ENCODE results near the gene MINDY4. TPM values are rescaled to one million over a fixed set of nuclear protein-coding genes. Genes with fewer than 3 reads are reported as not detected.

Gene MINDY4
- total RNA-seq, 1 experiment from 2014 or later: 2.1 TPM

DNA sequence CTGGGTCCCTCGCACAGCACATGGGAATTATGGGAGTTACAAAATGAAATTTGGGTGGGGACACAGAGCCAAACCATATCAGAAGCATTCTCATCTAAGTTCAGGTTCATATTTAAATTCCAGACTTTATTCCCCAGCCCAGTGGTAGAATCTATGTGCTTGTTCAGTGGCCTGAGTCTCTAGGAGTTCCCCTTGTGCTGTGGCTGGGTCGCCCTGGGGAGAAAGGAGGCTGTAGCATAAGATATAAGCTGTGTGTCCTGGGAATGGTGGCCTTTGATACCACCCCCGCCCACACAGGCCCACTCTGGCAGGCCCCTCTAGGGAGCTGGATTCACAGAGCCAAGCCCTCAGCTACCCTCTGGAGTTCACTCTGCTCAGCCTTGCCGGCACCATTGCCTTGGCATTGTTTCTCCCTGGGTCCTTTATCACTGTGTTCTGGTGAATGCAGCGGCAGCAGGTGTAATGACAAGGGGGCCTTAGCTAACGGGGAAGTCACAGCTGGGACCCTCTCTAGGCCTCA lies 64.2 kb downstream of the MINDY4 start:
- Mint-ChIP-seq H3K4me1 (ENCODE audit: low read depth, unreplicated experiment) (no peaks in the 10 kb centered on the region), H3K36me3 (ENCODE audit: insufficient read depth, unreplicated experiment) (peaks cover 5% of the 10 kb centered on the region), H3K9me3 (ENCODE audit: unreplicated experiment) (peaks cover 33% of the 10 kb centered on the region), H3K27me3 (ENCODE audit: insufficient read depth, unreplicated experiment) (no peaks in the 10 kb centered on the region), H3K4me3 (ENCODE audit: unreplicated experiment) (no peak overlapping the region), H3K27ac (ENCODE audit: unreplicated experiment) (no peak overlapping the region)
- H3K9me3 ChIP-seq: peaks cover 29% of the 10 kb centered on the region
- POLR2A ChIA-PET: no interaction called here
- no peaks in the 10 kb centered on the region for H3K27me3 ChIP-seq (replicated peaks; ENCODE audit: control insufficient read depth, insufficient read depth, low read length)
- DNase-seq: no peak
- TF ChIP-seq CTCF (IDR thresholded peaks at IDR 0.05; ENCODE audit: insufficient read depth in 1 of 2, low read depth in 1 of 2, low read length in 1 of 2, severe bottlenecking in 1 of 2, unreplicated experiment in 1 of 2): no peak
- CTCF ChIA-PET: no interaction called here
- no TSS peak for BruUV-seq (replicated peaks)
- H3K4me1 ChIP-seq: 0 out of 2 replicates have a peak, but pooled peaks cover 4% of the 10 kb centered on the region
- no peaks in the 10 kb centered on the region for H3K36me3 ChIP-seq (ENCODE audit: control insufficient read depth, insufficient read depth, low read length)
- no peak overlapping the region for H3K4me3 ChIP-seq (ENCODE audit: low read depth, low read length)
- intact Hi-C loops (cut with micrococcal nuclease; ENCODE audit: unreplicated experiment): no loop called here

- Mint-ChIP-seq H3K9me3 (ENCODE audit: unreplicated experiment) (peaks cover 21% of the 10 kb centered on the region), H3K4me1 (ENCODE audit: low read depth, unreplicated experiment) (no peaks in the 10 kb centered on the region), H3K36me3 (ENCODE audit: insufficient read depth, unreplicated experiment) (no peaks in the 10 kb centered on the region), H3K27ac (ENCODE audit: unreplicated experiment) (no peak overlapping the region), H3K27me3 (ENCODE audit: insufficient read depth, unreplicated experiment) (no peaks in the 10 kb centered on the region), H3K4me3 (ENCODE audit: unreplicated experiment) (no peak overlapping the region)
- ChIA-PET POLR2A (no interaction called here), CTCF (no interaction called here)
- TF ChIP-seq CTCF (IDR thresholded peaks at IDR 0.05; ENCODE audit: insufficient read depth in 1 of 2, low read depth in 1 of 2, low read length in 1 of 2, severe bottlenecking in 1 of 2, unreplicated experiment in 1 of 2): no peak
- BruUV-seq (replicated peaks): no TSS peak
- H3K36me3 ChIP-seq (ENCODE audit: control insufficient read depth, insufficient read depth, low read length): no peaks in the 10 kb centered on the region
- DNase-seq: peak in 1 of 2 experiments; percentile 15
- no peak overlapping the region for H3K4me3 ChIP-seq (ENCODE audit: low read depth, low read length)
- intact Hi-C loops (cut with micrococcal nuclease; ENCODE audit: unreplicated experiment): no loop called here
- H3K27me3 ChIP-seq (replicated peaks; ENCODE audit: control insufficient read depth, insufficient read depth, low read length): no peaks in the 10 kb centered on the region
- H3K9me3 ChIP-seq: peaks cover 29% of the 10 kb centered on the region
- H3K4me1 ChIP-seq: no peaks in the 10 kb centered on the region
These were observed 65.8 kb downstream of the MINDY4 start for GRCh38 chr7:30836991-30837390.

GRCh38 chr7:30837581-30837980 lies 66.4 kb downstream of the MINDY4 start:
- Mint-ChIP-seq H3K27me3 (ENCODE audit: insufficient read depth, unreplicated experiment) (no peaks in the 10 kb centered on the region), H3K4me1 (ENCODE audit: low read depth, unreplicated experiment) (no peaks in the 10 kb centered on the region), H3K9me3 (ENCODE audit: unreplicated experiment) (peaks cover 18% of the 10 kb centered on the region), H3K4me3 (ENCODE audit: unreplicated experiment) (no peak overlapping the region), H3K27ac (ENCODE audit: unreplicated experiment) (no peak overlapping the region), H3K36me3 (ENCODE audit: insufficient read depth, unreplicated experiment) (no peaks in the 10 kb centered on the region)
- BruUV-seq (replicated peaks): no TSS peak
- peak in 1 of 2 experiments; percentile 9 for DNase-seq
- TF ChIP-seq CTCF (IDR thresholded peaks at IDR 0.05; ENCODE audit: insufficient read depth in 1 of 2, low read depth in 1 of 2, low read length in 1 of 2, severe bottlenecking in 1 of 2, unreplicated experiment in 1 of 2): no peak
- no peaks in the 10 kb centered on the region for H3K36me3 ChIP-seq (ENCODE audit: control insufficient read depth, insufficient read depth, low read length)
- POLR2A ChIA-PET: no interaction called here
- H3K27me3 ChIP-seq (replicated peaks; ENCODE audit: control insufficient read depth, insufficient read depth, low read length): no peaks in the 10 kb centered on the region
- peaks cover 27% of the 10 kb centered on the region for H3K9me3 ChIP-seq
- CTCF ChIA-PET: no interaction called here
- no peaks in the 10 kb centered on the region for H3K4me1 ChIP-seq
- H3K4me3 ChIP-seq (ENCODE audit: low read depth, low read length): no peak overlapping the region
- intact Hi-C loops (cut with micrococcal nuclease; ENCODE audit: unreplicated experiment): no loop called here
